ENCODE measurements around the gene HLF. TPM values are rescaled to one million over a fixed set of nuclear protein-coding genes. Genes with fewer than 3 reads are reported as not detected.

The HLF gene
- total RNA-seq, 4 donors from 2014 or later: 7.7 to 14.8 (median 10.4) TPM

- H3K36me3 ChIP-seq: no peaks in the 10 kb centered on the region
- H3K4me3 ChIP-seq: no peak overlapping the region
- intact Hi-C loops (cut with DNase I; ENCODE audit: low total_unique reads): no loop called here
- in situ Hi-C loops (cut with MboI; ENCODE audit: low sequenced_read_pairs in 4 of 4): no loop called here
- H3K27ac ChIP-seq: no peak overlapping the region
- DNase-seq: no peak
- no peaks in the 10 kb centered on the region for H3K9me3 ChIP-seq
- H3K4me1 ChIP-seq: peaks cover 6 to 8% of the 10 kb centered on the region in 2 donors
- TF ChIP-seq POLR2A (IDR thresholded peaks at IDR 0.05): no peak
- TF ChIP-seq CTCF (IDR thresholded peaks at IDR 0.05 in 4 of 5, conservative IDR thresholded peaks at IDR 0.05 in 1 of 5): no peak
- no peaks in the 10 kb centered on the region for H3K27me3 ChIP-seq
- no peak for ATAC-seq
These were observed 6.1 kb upstream of the HLF start for GRCh38 chr17:55258578-55259135.

GRCh38 chr17:55259684-55260111 is 5.1 kb upstream of the HLF start:
- TF ChIP-seq CTCF (IDR thresholded peaks at IDR 0.05 in 4 of 5, conservative IDR thresholded peaks at IDR 0.05 in 1 of 5) (no peak), POLR2A (IDR thresholded peaks at IDR 0.05) (no peak)
- Histone ChIP-seq H3K4me1 (peaks cover 15 to 16% of the 10 kb centered on the region in 2 donors), H3K27me3 (no peaks in the 10 kb centered on the region), H3K4me3 (no peak overlapping the region), H3K27ac (no peak overlapping the region), H3K9me3 (no peaks in the 10 kb centered on the region), H3K36me3 (no peaks in the 10 kb centered on the region)
- DNase-seq (no peak), ATAC-seq (no peak)
- in situ Hi-C loops (cut with MboI; ENCODE audit: low sequenced_read_pairs in 4 of 4): no loop called here
- intact Hi-C loops (cut with DNase I; ENCODE audit: low total_unique reads): loop anchor here (10.0 kb wide), 2 partner anchors 165 to 1335 kb away; partner anchors contain the start of genes MMD and NOG

- H3K27ac ChIP-seq: no peak overlapping the region
- ATAC-seq: no peak
- no peaks in the 10 kb centered on the region for H3K36me3 ChIP-seq
- intact Hi-C loops (cut with DNase I; ENCODE audit: low total_unique reads) (loop anchor here (10.0 kb wide), 2 partner anchors 163 to 1333 kb away; partner anchors contain the start of genes MMD and NOG), in situ Hi-C loops (cut with MboI; ENCODE audit: low sequenced_read_pairs in 4 of 4) (no loop called here)
- no peaks in the 10 kb centered on the region for H3K9me3 ChIP-seq
- H3K4me1 ChIP-seq: peaks cover 15 to 23% of the 10 kb centered on the region in 2 donors
- DNase-seq: no peak
- TF ChIP-seq CTCF (IDR thresholded peaks at IDR 0.05 in 4 of 5, conservative IDR thresholded peaks at IDR 0.05 in 1 of 5) (no peak), POLR2A (IDR thresholded peaks at IDR 0.05) (no peak)
- no peak overlapping the region for H3K4me3 ChIP-seq
- no peaks in the 10 kb centered on the region for H3K27me3 ChIP-seq
These were observed 3.4 kb upstream of the HLF start for GRCh38 chr17:55261311-55261710.

- TF ChIP-seq POLR2A (IDR thresholded peaks at IDR 0.05) (no peak), CTCF (IDR thresholded peaks at IDR 0.05 in 4 of 5, conservative IDR thresholded peaks at IDR 0.05 in 1 of 5) (no peak)
- DNase-seq (no peak), ATAC-seq (no peak)
- H3K27ac ChIP-seq: peak overlapping the region in 1 of 4 donors; percentile 15
- intact Hi-C loops (cut with DNase I; ENCODE audit: low total_unique reads) (loop anchor here (1.0 to 10.0 kb wide), 4 partner anchors 25 to 1331 kb away; partner anchors contain the start of genes MMD and NOG), in situ Hi-C loops (cut with MboI; ENCODE audit: low sequenced_read_pairs in 4 of 4) (no loop called here)
- H3K4me3 ChIP-seq: peak overlapping the region; percentile 31 to 66 (median 66)
- H3K9me3 ChIP-seq: no peaks in the 10 kb centered on the region
- H3K36me3 ChIP-seq: no peaks in the 10 kb centered on the region
- H3K4me1 ChIP-seq: peaks cover 17 to 30% of the 10 kb centered on the region in 2 donors
- H3K27me3 ChIP-seq: no peaks in the 10 kb centered on the region
These were observed 1.0 kb upstream of the HLF start for GRCh38 chr17:55263569-55264277.

All from gastrocnemius medialis (tissue), 4 donors.